GM12801 (cell line): ENCODE data around the gene ATP1B4.

Experiments
- TF ChIP-seq, protein P1 (sequence below): IDR thresholded peaks from one replicate; pipeline ENCODE4 v1.5.1; 2011; ENCODE audit warnings: control low read depth; ENCODE audit not compliant: insufficient read length; ENCODE audit errors: extremely low read depth

ATP1B4 gene

DNA sequence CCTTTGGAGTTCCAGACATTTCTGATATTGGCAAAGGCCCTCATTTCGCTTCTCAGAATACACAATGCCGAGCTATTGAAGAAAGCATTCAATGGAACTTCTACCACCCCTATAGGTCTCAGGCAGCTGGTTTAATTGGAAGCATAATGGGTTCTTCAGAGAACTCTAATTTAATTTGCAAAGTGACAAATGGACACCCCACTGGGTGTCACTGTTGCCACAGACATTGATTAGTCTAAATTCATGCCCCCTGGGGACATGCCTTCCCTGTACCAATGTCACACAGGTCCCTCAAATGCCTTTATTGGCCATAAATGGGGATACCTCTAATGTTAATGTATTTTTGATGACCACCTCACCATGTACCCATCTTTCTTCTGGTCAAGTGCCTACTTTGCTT lies 27.7 kb upstream of the ATP1B4 start:
- TF ChIP-seq, protein P1, sequence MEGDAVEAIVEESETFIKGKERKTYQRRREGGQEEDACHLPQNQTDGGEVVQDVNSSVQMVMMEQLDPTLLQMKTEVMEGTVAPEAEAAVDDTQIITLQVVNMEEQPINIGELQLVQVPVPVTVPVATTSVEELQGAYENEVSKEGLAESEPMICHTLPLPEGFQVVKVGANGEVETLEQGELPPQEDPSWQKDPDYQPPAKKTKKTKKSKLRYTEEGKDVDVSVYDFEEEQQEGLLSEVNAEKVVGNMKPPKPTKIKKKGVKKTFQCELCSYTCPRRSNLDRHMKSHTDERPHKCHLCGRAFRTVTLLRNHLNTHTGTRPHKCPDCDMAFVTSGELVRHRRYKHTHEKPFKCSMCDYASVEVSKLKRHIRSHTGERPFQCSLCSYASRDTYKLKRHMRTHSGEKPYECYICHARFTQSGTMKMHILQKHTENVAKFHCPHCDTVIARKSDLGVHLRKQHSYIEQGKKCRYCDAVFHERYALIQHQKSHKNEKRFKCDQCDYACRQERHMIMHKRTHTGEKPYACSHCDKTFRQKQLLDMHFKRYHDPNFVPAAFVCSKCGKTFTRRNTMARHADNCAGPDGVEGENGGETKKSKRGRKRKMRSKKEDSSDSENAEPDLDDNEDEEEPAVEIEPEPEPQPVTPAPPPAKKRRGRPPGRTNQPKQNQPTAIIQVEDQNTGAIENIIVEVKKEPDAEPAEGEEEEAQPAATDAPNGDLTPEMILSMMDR = no peak

DNA sequence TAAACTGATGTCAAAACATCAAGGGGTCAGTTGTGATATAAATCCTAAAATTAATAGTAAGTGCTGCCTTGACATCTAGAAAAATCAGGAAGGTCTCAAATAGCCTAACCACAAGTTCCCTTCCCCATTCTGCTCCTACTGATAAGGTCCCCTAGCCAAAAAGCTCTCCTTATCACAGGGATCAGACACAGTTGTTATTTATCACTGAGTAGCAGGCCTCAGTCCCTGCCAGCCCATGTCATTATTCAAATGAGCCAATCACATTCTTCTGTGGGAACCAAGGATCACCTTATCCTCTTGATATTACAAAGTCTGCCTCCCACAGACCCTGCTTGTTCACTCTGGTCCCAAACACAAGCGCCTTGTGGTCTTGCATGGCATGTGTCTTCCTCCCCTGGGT lies 27.3 kb upstream of the ATP1B4 start:
- TF ChIP-seq, protein P1 = no peak

DNA sequence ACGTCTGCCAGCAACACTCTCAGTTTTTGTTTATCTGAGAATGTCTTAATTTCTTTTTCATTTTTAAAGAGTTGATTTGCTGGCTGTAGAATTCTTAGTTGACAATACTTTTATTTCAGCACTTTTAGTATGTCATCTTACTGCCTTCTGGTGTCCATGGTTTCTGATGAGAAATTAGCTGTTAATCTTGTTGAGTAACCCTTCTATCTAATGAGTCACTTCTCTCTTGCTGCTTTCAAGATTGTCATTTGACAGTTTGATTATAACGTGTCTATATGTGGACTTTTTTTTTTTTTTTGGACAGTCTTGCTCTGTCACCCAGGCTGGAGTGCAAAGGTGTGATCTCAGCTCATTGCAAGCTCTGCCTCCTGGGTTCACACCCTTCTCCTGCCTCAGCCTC lies 26.6 kb upstream of the ATP1B4 start:
- TF ChIP-seq, protein P1 = no peak

DNA sequence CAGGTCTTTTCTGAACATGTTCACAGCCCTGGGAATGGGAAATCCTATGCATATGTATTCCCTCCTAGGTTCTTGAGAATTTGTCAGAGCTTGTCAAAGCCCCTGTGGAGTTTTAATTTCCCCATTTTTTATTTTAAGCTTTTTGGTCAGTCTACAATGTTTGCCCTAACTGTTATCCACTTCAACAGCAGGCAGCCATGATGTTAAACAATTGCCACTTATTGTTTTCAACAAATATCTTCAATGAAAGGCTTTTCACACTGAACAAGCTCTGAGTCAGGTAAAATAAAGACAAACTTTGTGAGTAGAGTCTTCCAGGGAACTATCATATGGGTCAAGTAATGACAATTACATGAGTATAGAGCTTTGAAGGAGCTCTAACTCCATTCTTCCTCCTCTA lies 25.0 kb upstream of the ATP1B4 start:
- TF ChIP-seq, protein P1 = no peak

DNA sequence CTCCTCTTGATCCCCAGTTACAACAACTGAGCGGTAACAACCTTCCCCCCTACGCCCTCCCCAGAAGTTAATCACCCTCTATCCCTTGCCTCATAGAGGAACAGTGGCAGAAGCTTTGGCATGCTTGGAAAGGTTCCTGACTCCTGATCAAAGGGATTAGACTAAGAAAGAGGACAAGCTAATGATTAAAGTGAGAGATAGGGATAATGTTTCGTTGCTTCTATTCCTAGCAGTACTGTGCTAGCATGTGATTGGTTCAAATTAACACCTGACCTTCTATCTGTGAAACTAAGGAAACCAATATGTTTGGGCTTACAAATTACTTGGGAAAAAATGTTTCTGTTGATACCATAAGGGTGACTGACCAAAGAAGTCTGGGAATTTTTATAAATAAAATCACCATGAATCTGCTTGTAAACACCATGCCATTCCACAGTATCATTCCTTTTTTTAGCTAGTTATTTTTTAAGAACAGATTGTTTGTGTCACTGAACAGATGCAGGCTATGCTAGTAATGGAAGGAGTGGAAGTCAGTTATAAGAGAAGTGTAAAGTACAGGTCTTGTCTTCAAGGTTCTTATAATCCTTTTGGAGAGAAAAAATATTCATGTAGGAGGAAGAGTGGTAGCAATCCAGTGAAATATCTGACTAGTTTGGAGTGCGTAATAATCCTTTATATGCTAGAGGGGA lies 11.3 kb upstream of the ATP1B4 start:
- TF ChIP-seq, protein P1 = no peak

DNA sequence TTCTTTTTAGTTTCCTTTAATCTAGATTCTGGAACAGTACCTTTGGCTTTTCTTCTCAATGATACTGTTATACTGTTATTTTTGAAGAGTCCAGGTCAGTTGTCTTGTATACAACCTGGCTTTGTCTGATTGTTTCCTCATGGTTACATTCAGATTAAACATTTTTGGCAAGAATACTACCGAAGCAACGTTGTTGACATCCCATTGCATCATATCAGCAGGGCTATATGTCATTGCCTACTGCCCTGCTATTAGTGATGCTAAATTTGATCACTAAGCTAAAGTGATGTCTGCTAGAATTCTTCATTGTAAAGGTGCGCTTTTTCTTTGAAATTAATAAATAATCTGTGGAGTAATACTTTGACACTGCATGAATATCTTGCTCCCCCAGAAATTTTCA lies 5.8 kb upstream of the ATP1B4 start:
- TF ChIP-seq, protein P1 = no peak

DNA sequence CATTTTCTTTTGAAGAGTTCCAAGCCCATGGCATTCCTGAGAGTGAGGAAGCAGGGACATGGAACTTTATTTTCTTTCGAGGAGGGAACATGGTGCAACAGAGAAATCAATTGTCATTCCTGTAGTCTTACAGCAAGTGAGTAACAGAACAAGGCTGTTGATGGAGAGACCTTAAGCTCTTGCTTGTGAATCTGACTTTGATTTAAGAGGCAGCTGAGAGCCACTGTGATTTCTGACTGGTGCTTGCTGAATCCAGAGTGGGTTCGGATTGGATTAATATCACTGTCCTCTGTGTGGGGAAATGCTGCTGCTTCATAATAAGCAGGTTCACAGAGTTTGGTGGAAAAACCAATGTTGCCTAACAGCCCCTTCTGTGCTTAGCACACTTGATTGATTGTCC lies 4.7 kb upstream of the ATP1B4 start:
- TF ChIP-seq, protein P1 = no peak
